Stimulated activated naive CD8-positive, alpha-beta T cell treated with anti-CD3 and anti-CD28 coated beads, Interleukin-15, Interleukin-2, amounts not matched to agents 100 ng/mL and 50 ng/mL, for 24 hours (primary cell): ENCODE data around the gene DENND1C.

Experiments used
- H3K27ac Mint-ChIP-seq: one replicate; pipeline ENCODE4 v1.8.0; 2021; ENCODE audit warnings: mild to moderate bottlenecking, mixed read lengths
- H3K27me3 Mint-ChIP-seq: one replicate; pipeline ENCODE4 v1.8.0; 2021; ENCODE audit warnings: mixed read lengths
- H3K36me3 Mint-ChIP-seq: one replicate; pipeline ENCODE4 v1.8.0; 2021; ENCODE audit warnings: low read depth, mixed read lengths
- H3K4me1 Mint-ChIP-seq: one replicate; pipeline ENCODE4 v1.8.0; 2021; ENCODE audit warnings: low read depth, mixed read lengths
- H3K4me3 Mint-ChIP-seq: one replicate; pipeline ENCODE4 v1.8.0; 2021; ENCODE audit warnings: mild to moderate bottlenecking, mixed read lengths
- H3K9me3 Mint-ChIP-seq: one replicate; pipeline ENCODE4 v1.8.0; 2021; ENCODE audit warnings: mixed read lengths

The DENND1C gene

GRCh38 chr19:6498294-6499036 lies 16.9 kb upstream of the DENND1C start:
- H3K27ac Mint-ChIP-seq = no peak overlapping the region

GRCh38 chr19:6495947-6496346 lies 14.4 kb upstream of the DENND1C start:
- Mint-ChIP-seq H3K9me3 (peaks cover 9% of the 10 kb centered on the region), H3K27ac (no peak overlapping the region), H3K27me3 (peaks cover 2% of the 10 kb centered on the region), H3K4me1 (peaks cover 9% of the 10 kb centered on the region), H3K36me3 (no peaks in the 10 kb centered on the region), H3K4me3 (no peak overlapping the region)

More at GRCh38 chr19:6498294-6499036, 16.9 kb upstream of the DENND1C start:
- Mint-ChIP-seq H3K9me3 (no peaks in the 10 kb centered on the region), H3K4me3 (no peak overlapping the region), H3K36me3 (no peaks in the 10 kb centered on the region), H3K4me1 (peaks cover 9% of the 10 kb centered on the region), H3K27me3 (peaks cover 10% of the 10 kb centered on the region)

- Mint-ChIP-seq H3K4me1 (peaks cover 14% of the 10 kb centered on the region), H3K9me3 (peaks cover 9% of the 10 kb centered on the region), H3K27me3 (no peaks in the 10 kb centered on the region), H3K4me3 (no peak overlapping the region), H3K27ac (no peak overlapping the region), H3K36me3 (no peaks in the 10 kb centered on the region)
Measured at GRCh38 chr19:6494438-6495036, 12.9 kb upstream of the DENND1C start.

GRCh38 chr19:6491802-6492592 lies 10.4 kb upstream of the DENND1C start:
- Mint-ChIP-seq H3K4me1 (peaks cover 16% of the 10 kb centered on the region), H3K27me3 (no peaks in the 10 kb centered on the region), H3K4me3 (no peak overlapping the region), H3K9me3 (peaks cover 9% of the 10 kb centered on the region), H3K36me3 (no peaks in the 10 kb centered on the region), H3K27ac (no peak overlapping the region)

GRCh38 chr19:6490134-6490533 lies 8.5 kb upstream of the DENND1C start:
- Mint-ChIP-seq H3K4me3 (peak overlapping the region; percentile 76), H3K27ac (no peak overlapping the region), H3K27me3 (no peaks in the 10 kb centered on the region), H3K36me3 (no peaks in the 10 kb centered on the region), H3K4me1 (peaks cover 16% of the 10 kb centered on the region), H3K9me3 (peaks cover 9% of the 10 kb centered on the region)

- Mint-ChIP-seq H3K27ac (peak overlapping the region; percentile 63), H3K4me3 (peak overlapping the region; percentile 76), H3K36me3 (no peaks in the 10 kb centered on the region), H3K27me3 (no peaks in the 10 kb centered on the region), H3K4me1 (peaks cover 16% of the 10 kb centered on the region), H3K9me3 (peaks cover 9% of the 10 kb centered on the region)
Measured at GRCh38 chr19:6489278-6490061, 7.9 kb upstream of the DENND1C start.

GRCh38 chr19:6484831-6485230 lies 3.2 kb upstream of the DENND1C start:
- Mint-ChIP-seq H3K9me3 (no peaks in the 10 kb centered on the region), H3K36me3 (peaks cover 4% of the 10 kb centered on the region), H3K4me1 (peaks cover 39% of the 10 kb centered on the region), H3K4me3 (no peak overlapping the region), H3K27ac (no peak overlapping the region), H3K27me3 (no peaks in the 10 kb centered on the region)

GRCh38 chr19:6484230-6484629 lies 2.6 kb upstream of the DENND1C start:
- no peak overlapping the region for H3K4me3 Mint-ChIP-seq
- H3K27me3 Mint-ChIP-seq = no peaks in the 10 kb centered on the region
- peaks cover 34% of the 10 kb centered on the region for H3K4me1 Mint-ChIP-seq
- H3K9me3 Mint-ChIP-seq = no peaks in the 10 kb centered on the region
- peaks cover 4% of the 10 kb centered on the region for H3K36me3 Mint-ChIP-seq
- H3K27ac Mint-ChIP-seq = no peak overlapping the region

GRCh38 chr19:6483235-6483634 lies 1.6 kb upstream of the DENND1C start:
- Mint-ChIP-seq H3K4me1 (peaks cover 32% of the 10 kb centered on the region), H3K4me3 (peak overlapping the region; percentile 11), H3K9me3 (no peaks in the 10 kb centered on the region), H3K27ac (peak overlapping the region; percentile 47), H3K36me3 (peaks cover 4% of the 10 kb centered on the region), H3K27me3 (no peaks in the 10 kb centered on the region)

- Mint-ChIP-seq H3K9me3 (no peaks in the 10 kb centered on the region), H3K4me1 (peaks cover 32% of the 10 kb centered on the region), H3K27me3 (no peaks in the 10 kb centered on the region), H3K4me3 (peak overlapping the region; percentile 96), H3K36me3 (peaks cover 4% of the 10 kb centered on the region), H3K27ac (peak overlapping the region; percentile 95)
Measured at GRCh38 chr19:6482343-6482686, 728 bp upstream of the DENND1C start.

GRCh38 chr19:6480848-6481415 lies 655 bp downstream of the DENND1C start:
- H3K27ac Mint-ChIP-seq = peak overlapping the region; percentile 95
- H3K4me1 Mint-ChIP-seq = peaks cover 32% of the 10 kb centered on the region
- peak overlapping the region; percentile 96 for H3K4me3 Mint-ChIP-seq
- H3K36me3 Mint-ChIP-seq = peaks cover 10% of the 10 kb centered on the region
- no peaks in the 10 kb centered on the region for H3K9me3 Mint-ChIP-seq
- no peaks in the 10 kb centered on the region for H3K27me3 Mint-ChIP-seq

- Mint-ChIP-seq H3K9me3 (no peaks in the 10 kb centered on the region), H3K36me3 (peaks cover 11% of the 10 kb centered on the region), H3K4me3 (peak overlapping the region; percentile 96), H3K27me3 (no peaks in the 10 kb centered on the region), H3K4me1 (peaks cover 32% of the 10 kb centered on the region), H3K27ac (peak overlapping the region; percentile 41)
Measured at GRCh38 chr19:6479836-6480398, 1.7 kb downstream of the DENND1C start.

GRCh38 chr19:6478815-6479214 lies 2.8 kb downstream of the DENND1C start:
- Mint-ChIP-seq H3K4me1 (peaks cover 32% of the 10 kb centered on the region), H3K4me3 (no peak overlapping the region), H3K27me3 (no peaks in the 10 kb centered on the region), H3K9me3 (no peaks in the 10 kb centered on the region), H3K36me3 (peaks cover 17% of the 10 kb centered on the region), H3K27ac (no peak overlapping the region)

GRCh38 chr19:6476896-6477431 lies 4.6 kb downstream of the DENND1C start:
- Mint-ChIP-seq H3K4me1 (peaks cover 19% of the 10 kb centered on the region), H3K36me3 (peaks cover 17% of the 10 kb centered on the region), H3K9me3 (no peaks in the 10 kb centered on the region)

More at GRCh38 chr19:6476896-6477431, 4.6 kb downstream of the DENND1C start:
- Mint-ChIP-seq H3K27me3 (no peaks in the 10 kb centered on the region), H3K4me3 (no peak overlapping the region), H3K27ac (no peak overlapping the region)
